ENCODE data around the gene GET4.
A peak's percentile ranks its signal among the peaks of the same experiment; 100 is the strongest.
"Not testable (repeated sequence)": the region's sequence is repeated elsewhere in the genome, so short reads cannot be mapped to it uniquely, and the experiment has no call there.

The GET4 gene

GRCh38 chr7:913736-914520 lies 37.6 kb downstream of the GET4 start:
- DNase-seq, result peak in 43 of 56 donors; percentile 21 to 85 (median 54)

GRCh38 chr7:914521-915194 lies 38.3 kb downstream of the GET4 start:
- no peak for DNase-seq

- DNase-seq, result peak in 2 of 56 donors; percentile 30 to 32
Measured at GRCh38 chr7:915291-916218, 39.2 kb downstream of the GET4 start.

GRCh38 chr7:916291-916941 lies 40.1 kb downstream of the GET4 start:
- DNase-seq, result peak in 6 of 56 donors; percentile 20 to 47 (median 36)

- no peak for DNase-seq
Measured at GRCh38 chr7:917255-918117, 41.1 kb downstream of the GET4 start.

GRCh38 chr7:918118-918425 lies 41.7 kb downstream of the GET4 start:
- DNase-seq, result no peak

GRCh38 chr7:918441-919113 lies 42.2 kb downstream of the GET4 start:
- DNase-seq, result no peak

- no peak for DNase-seq
Measured at GRCh38 chr7:919114-919442, 42.7 kb downstream of the GET4 start.

GRCh38 chr7:919924-920341 lies 43.6 kb downstream of the GET4 start:
- no peak for DNase-seq

- peak in 21 of 56 donors; percentile 14 to 74 (median 49) for DNase-seq
Measured at GRCh38 chr7:920351-921070, 44.2 kb downstream of the GET4 start.

GRCh38 chr7:921071-921461 lies 44.7 kb downstream of the GET4 start:
- DNase-seq, result no peak

- no peak for DNase-seq
Measured at GRCh38 chr7:921581-922333, 45.4 kb downstream of the GET4 start.

- no peak for DNase-seq
Measured at GRCh38 chr7:922334-923107, 46.2 kb downstream of the GET4 start.

GRCh38 chr7:923108-924041 lies 47.0 kb downstream of the GET4 start:
- peak in 3 of 56 donors; percentile 19 to 37 (median 26) for DNase-seq

GRCh38 chr7:924042-924441 lies 47.7 kb downstream of the GET4 start:
- not testable (repeated sequence) for DNase-seq

- DNase-seq, result peak in 1 of 56 donors; percentile 31
Measured at GRCh38 chr7:924541-925231, 48.3 kb downstream of the GET4 start.

All from nucleus accumbens (tissue), 56 donors.